ENCODE measurements around the gene TDRD1.

DNA sequence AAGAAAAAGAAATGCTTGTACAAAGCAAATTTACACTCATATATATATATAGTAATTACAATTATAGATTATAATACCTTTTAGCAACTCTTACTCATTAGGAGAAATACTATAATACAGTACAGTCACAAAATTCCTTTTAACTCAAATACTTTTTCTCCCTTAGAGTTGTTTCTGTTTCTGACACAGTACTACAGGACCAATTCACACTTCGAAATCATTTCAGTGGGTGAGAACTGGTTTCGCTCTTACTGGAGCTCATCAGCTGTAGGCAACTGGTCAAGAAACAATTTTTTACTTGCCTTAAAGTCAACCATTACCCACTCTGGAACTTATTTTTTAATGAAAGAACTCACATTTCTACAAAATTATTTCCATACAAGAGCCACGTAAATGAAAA, 11.2 kb upstream of the TDRD1 start:
- TF ChIP-seq, protein P1, sequence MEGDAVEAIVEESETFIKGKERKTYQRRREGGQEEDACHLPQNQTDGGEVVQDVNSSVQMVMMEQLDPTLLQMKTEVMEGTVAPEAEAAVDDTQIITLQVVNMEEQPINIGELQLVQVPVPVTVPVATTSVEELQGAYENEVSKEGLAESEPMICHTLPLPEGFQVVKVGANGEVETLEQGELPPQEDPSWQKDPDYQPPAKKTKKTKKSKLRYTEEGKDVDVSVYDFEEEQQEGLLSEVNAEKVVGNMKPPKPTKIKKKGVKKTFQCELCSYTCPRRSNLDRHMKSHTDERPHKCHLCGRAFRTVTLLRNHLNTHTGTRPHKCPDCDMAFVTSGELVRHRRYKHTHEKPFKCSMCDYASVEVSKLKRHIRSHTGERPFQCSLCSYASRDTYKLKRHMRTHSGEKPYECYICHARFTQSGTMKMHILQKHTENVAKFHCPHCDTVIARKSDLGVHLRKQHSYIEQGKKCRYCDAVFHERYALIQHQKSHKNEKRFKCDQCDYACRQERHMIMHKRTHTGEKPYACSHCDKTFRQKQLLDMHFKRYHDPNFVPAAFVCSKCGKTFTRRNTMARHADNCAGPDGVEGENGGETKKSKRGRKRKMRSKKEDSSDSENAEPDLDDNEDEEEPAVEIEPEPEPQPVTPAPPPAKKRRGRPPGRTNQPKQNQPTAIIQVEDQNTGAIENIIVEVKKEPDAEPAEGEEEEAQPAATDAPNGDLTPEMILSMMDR (IDR thresholded peaks at IDR 0.05): no peak
- TF ChIP-seq POLR2A (IDR thresholded peaks at IDR 0.05): no peak

Data from body of pancreas (tissue), 4 donors.